Fibroblast of mammary gland (primary cell): ENCODE measurements around the gene SLC22A15.

Source experiments
- DNase-seq: peaks from one replicate; pipeline ENCODE4 v3.0.0-alpha.2; 2010; ENCODE audit warnings: low read depth
- H3K4me3 ChIP-seq: 2 replicates; pipeline ENCODE4 v1.5.1; 2011; ENCODE audit warnings: low read depth, mild to moderate bottlenecking, low read length, moderate library complexity; ENCODE audit not compliant: control insufficient read depth
- TF ChIP-seq, protein P1 (sequence below): conservative IDR thresholded peaks from 2 replicates; pipeline ENCODE4 v1.5.1; 2011; ENCODE audit warnings: low read depth, low read length, inconsistent platforms; ENCODE audit not compliant: control insufficient read depth, insufficient read depth

The SLC22A15 gene

GRCh38 chr1:116110567-116111523 is 134.5 kb downstream of the SLC22A15 start, which contains the start of gene MAB21L3:
TSS of gene MAB21L3 (plus strand) at chr1:116111399. CDS start at chr1:116112616, 1,217 bp downstream.
- TF ChIP-seq, protein P1, sequence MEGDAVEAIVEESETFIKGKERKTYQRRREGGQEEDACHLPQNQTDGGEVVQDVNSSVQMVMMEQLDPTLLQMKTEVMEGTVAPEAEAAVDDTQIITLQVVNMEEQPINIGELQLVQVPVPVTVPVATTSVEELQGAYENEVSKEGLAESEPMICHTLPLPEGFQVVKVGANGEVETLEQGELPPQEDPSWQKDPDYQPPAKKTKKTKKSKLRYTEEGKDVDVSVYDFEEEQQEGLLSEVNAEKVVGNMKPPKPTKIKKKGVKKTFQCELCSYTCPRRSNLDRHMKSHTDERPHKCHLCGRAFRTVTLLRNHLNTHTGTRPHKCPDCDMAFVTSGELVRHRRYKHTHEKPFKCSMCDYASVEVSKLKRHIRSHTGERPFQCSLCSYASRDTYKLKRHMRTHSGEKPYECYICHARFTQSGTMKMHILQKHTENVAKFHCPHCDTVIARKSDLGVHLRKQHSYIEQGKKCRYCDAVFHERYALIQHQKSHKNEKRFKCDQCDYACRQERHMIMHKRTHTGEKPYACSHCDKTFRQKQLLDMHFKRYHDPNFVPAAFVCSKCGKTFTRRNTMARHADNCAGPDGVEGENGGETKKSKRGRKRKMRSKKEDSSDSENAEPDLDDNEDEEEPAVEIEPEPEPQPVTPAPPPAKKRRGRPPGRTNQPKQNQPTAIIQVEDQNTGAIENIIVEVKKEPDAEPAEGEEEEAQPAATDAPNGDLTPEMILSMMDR: no peak
- no peak for DNase-seq

DNA sequence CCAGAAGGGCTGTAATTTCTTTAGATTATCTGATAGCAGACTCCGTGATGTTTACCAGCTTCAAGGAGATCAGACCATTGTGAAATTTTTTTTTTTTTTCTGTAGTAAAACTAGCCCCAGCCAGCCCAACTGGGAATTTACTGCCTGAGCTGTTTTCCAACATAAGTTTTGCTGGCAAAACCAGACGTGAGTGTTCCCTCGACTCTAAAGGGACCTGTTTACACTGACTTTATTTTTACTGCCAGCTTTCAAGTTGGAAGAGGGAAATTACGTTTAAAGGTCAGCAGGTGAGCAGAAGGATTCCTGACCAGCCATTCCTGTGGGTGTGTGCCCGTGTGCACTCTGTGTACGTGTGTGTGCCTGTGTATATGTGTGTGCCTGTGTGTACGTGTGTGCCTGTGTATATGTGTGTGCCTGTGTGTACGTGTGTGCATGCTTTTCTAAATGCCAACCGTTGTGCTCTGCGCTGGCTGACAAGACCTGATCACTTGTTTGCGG is 135.3 kb downstream of the SLC22A15 start:
- H3K4me3 ChIP-seq: no peak overlapping the region
- no peak for DNase-seq
- TF ChIP-seq, protein P1: no peak

More at GRCh38 chr1:116110567-116111523, 134.5 kb downstream of the SLC22A15 start, which contains the start of gene MAB21L3:
- no peak within 1 kb of the TSS for H3K4me3 ChIP-seq

- TF ChIP-seq, protein P1: no peak
- no peak overlapping the region for H3K4me3 ChIP-seq
- no peak for DNase-seq
Measured at GRCh38 chr1:116112388-116113140, 136.3 kb downstream of the SLC22A15 start.

- TF ChIP-seq, protein P1: no peak
- no peak for DNase-seq
- H3K4me3 ChIP-seq: no peak overlapping the region
Measured at GRCh38 chr1:116113615-116114014, 137.3 kb downstream of the SLC22A15 start.

DNA sequence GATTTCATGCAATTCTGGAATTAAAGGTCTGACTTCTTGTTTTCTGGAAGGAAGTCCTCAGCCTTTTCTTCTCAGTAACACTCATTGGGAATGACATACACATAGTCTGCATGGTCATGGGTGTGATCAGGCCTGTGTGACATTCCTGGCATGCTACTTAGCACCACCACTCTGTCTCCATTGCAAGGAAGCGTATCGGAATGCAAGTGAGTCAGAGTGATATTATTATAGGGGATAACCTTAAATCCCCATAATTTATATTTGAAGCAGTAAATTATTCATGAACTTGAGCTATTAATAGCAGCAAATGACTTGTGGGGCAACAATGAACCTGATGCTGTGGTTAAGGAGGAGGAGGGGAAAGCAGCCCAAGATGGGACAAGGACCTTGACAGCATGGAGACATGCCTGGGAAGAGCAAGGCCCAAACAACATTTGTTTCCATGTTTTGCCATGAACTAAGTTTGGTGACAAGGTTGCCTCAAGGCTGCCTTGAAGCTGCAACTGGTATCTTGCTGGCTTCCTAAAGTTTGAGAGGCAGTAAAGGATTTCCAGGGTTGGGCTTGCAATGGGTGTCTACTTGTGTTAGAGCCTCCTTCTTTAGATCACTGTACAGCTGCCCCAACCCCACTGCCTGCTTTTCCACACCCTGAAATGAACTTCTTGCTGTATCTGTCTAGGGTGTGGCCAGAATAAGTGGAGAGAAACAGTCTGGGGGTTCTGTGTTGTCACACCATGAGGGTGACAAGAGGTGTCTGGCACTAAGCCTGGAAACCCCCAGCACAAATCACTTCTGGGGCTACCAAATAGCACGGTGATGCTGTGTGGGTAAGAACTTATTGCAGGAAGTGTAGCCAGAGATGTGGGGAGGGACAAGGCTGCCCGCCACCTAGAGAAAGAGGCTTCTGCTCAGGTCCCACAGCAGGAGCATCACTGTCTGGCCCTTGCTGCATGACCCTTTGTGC is 139.4 kb downstream of the SLC22A15 start:
- peak; percentile 69 for DNase-seq
- no peak overlapping the region for H3K4me3 ChIP-seq
- TF ChIP-seq, protein P1: no peak
